ENCODE data around the gene LSAMP. TPM values are rescaled to one million over a fixed set of nuclear protein-coding genes. Genes with fewer than 3 reads are reported as not detected.

The LSAMP gene
- total RNA-seq, 2 experiments from 2014 or later = not detected

- no peak for DNase-seq
- H3K27ac Mint-ChIP-seq = no peak overlapping the region
- H3K36me3 Mint-ChIP-seq (ENCODE audit: low read depth) = no peaks in the 10 kb centered on the region
- CTCF ChIA-PET = no interaction called here
- intact Hi-C loops (cut with micrococcal nuclease) = no loop called here
- H3K27me3 Mint-ChIP-seq (ENCODE audit: low read depth) = no peaks in the 10 kb centered on the region
- H3K4me1 Mint-ChIP-seq (ENCODE audit: low read depth) = no peaks in the 10 kb centered on the region
- peaks cover 2% of the 10 kb centered on the region for H3K9me3 Mint-ChIP-seq
- H3K4me3 Mint-ChIP-seq = no peak overlapping the region
These were observed 392.3 kb downstream of the LSAMP start for GRCh38 chr3:116053017-116053416.

GRCh38 chr3:116052602-116053001 is 392.7 kb downstream of the LSAMP start:
- H3K27me3 Mint-ChIP-seq (ENCODE audit: low read depth) = no peaks in the 10 kb centered on the region
- intact Hi-C loops (cut with micrococcal nuclease) = no loop called here
- H3K36me3 Mint-ChIP-seq (ENCODE audit: low read depth) = no peaks in the 10 kb centered on the region
- CTCF ChIA-PET = no interaction called here
- no peak overlapping the region for H3K4me3 Mint-ChIP-seq
- DNase-seq = no peak
- H3K9me3 Mint-ChIP-seq = peaks cover 2% of the 10 kb centered on the region
- no peak overlapping the region for H3K27ac Mint-ChIP-seq
- H3K4me1 Mint-ChIP-seq (ENCODE audit: low read depth) = no peaks in the 10 kb centered on the region

DNA sequence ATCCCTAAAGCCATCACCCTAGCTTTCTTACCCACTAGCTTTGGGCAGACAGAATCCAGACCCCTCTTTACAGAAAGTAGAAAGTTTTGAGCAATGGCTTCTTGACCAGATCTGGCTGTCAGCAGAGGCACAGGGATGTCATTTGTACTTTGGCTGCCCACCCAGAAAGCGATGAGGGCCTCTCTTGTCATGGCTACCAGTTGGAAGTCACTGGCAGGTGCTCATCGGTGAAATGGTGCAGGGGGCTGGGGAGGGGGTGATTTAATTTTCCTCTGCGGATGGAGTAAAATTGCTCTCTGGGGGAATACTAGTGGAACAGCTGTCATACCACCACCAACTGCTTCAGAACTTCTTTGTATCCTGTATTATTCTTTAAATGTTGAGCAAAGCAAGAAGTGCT is 393.7 kb downstream of the LSAMP start:
- peaks cover 2% of the 10 kb centered on the region for H3K9me3 Mint-ChIP-seq
- no peaks in the 10 kb centered on the region for H3K36me3 Mint-ChIP-seq (ENCODE audit: low read depth)
- CTCF ChIA-PET = no interaction called here
- intact Hi-C loops (cut with micrococcal nuclease) = no loop called here
- DNase-seq = no peak
- H3K4me3 Mint-ChIP-seq = no peak overlapping the region
- no peaks in the 10 kb centered on the region for H3K27me3 Mint-ChIP-seq (ENCODE audit: low read depth)
- H3K4me1 Mint-ChIP-seq (ENCODE audit: low read depth) = no peaks in the 10 kb centered on the region
- H3K27ac Mint-ChIP-seq = no peak overlapping the region

DNA sequence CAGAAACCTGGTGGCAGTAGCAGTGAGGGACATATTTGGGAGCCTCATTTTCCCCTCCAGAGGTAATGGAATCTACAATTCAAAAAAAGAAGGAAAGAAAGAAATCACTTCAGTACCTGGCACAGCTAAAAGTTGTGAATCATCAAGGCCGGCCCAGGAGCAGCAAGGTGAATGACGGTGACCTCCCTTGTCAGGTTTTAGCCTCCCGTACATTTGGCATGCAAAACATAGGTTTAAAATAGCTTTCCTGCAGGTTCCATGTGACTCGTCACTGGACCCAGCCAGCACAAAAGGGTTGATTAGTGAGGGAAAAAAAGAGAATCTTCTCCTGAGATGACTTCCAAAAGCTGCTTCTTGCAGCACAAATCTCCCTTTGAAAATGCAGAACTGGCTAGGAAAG is 394.2 kb downstream of the LSAMP start:
- Mint-ChIP-seq H3K4me1 (ENCODE audit: low read depth) (no peaks in the 10 kb centered on the region), H3K27me3 (ENCODE audit: low read depth) (no peaks in the 10 kb centered on the region), H3K4me3 (no peak overlapping the region), H3K27ac (no peak overlapping the region), H3K36me3 (ENCODE audit: low read depth) (no peaks in the 10 kb centered on the region), H3K9me3 (peaks cover 2% of the 10 kb centered on the region)
- CTCF ChIA-PET = no interaction called here
- no peak for DNase-seq
- intact Hi-C loops (cut with micrococcal nuclease) = no loop called here

- intact Hi-C loops (cut with micrococcal nuclease) = no loop called here
- Mint-ChIP-seq H3K4me3 (no peak overlapping the region), H3K27me3 (ENCODE audit: low read depth) (no peaks in the 10 kb centered on the region), H3K27ac (no peak overlapping the region), H3K36me3 (ENCODE audit: low read depth) (no peaks in the 10 kb centered on the region), H3K9me3 (peaks cover 2% of the 10 kb centered on the region), H3K4me1 (ENCODE audit: low read depth) (no peaks in the 10 kb centered on the region)
- CTCF ChIA-PET = no interaction called here
- no peak for DNase-seq
These were observed 394.9 kb downstream of the LSAMP start for GRCh38 chr3:116050311-116050915.

DNA sequence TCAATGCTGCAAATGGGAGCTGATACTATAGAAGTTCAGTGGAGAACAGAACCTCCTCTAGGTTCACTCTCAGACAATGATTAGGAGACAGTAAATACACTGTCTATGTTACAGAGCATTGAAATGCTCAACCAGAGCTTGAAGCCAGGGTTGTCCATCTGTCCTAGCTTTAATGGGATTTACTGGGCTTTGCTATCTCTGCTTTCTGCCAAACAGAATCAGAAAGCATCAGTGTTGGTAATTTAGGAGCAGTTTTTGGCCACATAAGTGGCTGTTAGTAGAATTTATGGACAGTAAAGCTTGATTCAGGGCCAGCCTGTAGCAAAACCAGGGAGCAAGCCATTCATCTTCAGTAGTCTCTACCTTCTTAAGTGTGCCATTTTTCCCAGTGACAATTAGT is 396.3 kb downstream of the LSAMP start:
- Mint-ChIP-seq H3K4me1 (ENCODE audit: low read depth) (no peaks in the 10 kb centered on the region), H3K27me3 (ENCODE audit: low read depth) (no peaks in the 10 kb centered on the region)
- intact Hi-C loops (cut with micrococcal nuclease) = no loop called here

DNA sequence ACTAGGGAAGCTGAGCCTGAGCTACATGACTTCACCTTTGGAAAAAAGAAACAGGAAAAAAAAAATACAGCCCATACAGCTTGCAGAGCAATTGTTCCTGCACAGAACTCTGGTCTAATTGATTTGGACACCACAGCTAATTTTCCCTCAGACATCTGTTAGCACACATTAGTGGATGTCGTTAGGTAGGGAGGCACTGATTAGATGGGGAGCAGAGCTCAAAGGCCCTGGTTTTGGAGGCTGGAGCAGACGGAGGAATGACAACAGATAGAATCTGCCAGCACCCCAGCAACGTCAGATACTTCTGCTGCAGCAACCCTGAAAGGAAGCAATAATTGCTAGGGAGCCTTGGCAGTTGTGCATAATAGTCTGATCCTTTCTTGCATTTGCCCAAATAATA is 398.9 kb downstream of the LSAMP start:
- Mint-ChIP-seq H3K27me3 (ENCODE audit: low read depth) (no peaks in the 10 kb centered on the region), H3K4me3 (no peak overlapping the region), H3K9me3 (no peaks in the 10 kb centered on the region), H3K36me3 (ENCODE audit: low read depth) (no peaks in the 10 kb centered on the region), H3K4me1 (ENCODE audit: low read depth) (no peaks in the 10 kb centered on the region), H3K27ac (no peak overlapping the region)
- CTCF ChIA-PET = no interaction called here
- intact Hi-C loops (cut with micrococcal nuclease) = no loop called here
- DNase-seq = no peak

More for the DNA sequence above, 396.3 kb downstream of the LSAMP start:
- Mint-ChIP-seq H3K27ac (no peak overlapping the region), H3K9me3 (peaks cover 2% of the 10 kb centered on the region), H3K4me3 (no peak overlapping the region), H3K36me3 (ENCODE audit: low read depth) (no peaks in the 10 kb centered on the region)
- DNase-seq = no peak
- CTCF ChIA-PET = no interaction called here

DNA sequence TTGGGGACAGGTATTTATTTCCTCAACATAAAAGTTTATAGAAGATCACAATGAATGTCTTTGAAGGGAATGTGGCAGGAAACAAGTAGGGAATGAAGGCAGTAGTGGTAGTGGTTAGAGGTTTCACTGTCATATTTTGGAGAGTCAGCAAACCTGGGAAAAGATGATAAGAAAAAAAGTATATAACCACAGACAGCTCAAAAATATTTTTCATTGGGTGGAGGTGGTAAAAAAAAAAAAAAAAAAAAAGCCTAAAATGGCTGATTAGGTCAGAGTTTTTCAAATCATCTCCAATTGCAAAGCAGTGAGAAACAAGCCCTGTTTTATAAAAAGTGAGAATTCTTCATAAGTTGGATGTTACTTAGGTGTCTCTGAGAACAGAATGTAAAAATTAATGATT is 400.0 kb downstream of the LSAMP start:
- Mint-ChIP-seq H3K27me3 (ENCODE audit: low read depth) (no peaks in the 10 kb centered on the region), H3K9me3 (no peaks in the 10 kb centered on the region), H3K4me3 (no peak overlapping the region), H3K36me3 (ENCODE audit: low read depth) (no peaks in the 10 kb centered on the region), H3K27ac (no peak overlapping the region), H3K4me1 (ENCODE audit: low read depth) (no peaks in the 10 kb centered on the region)
- no peak for DNase-seq
- intact Hi-C loops (cut with micrococcal nuclease) = no loop called here
- CTCF ChIA-PET = no interaction called here

GRCh38 chr3:116040152-116040551 is 405.1 kb downstream of the LSAMP start:
- Mint-ChIP-seq H3K4me3 (no peak overlapping the region), H3K9me3 (no peaks in the 10 kb centered on the region), H3K36me3 (ENCODE audit: low read depth) (no peaks in the 10 kb centered on the region), H3K27ac (no peak overlapping the region), H3K27me3 (ENCODE audit: low read depth) (no peaks in the 10 kb centered on the region), H3K4me1 (ENCODE audit: low read depth) (no peaks in the 10 kb centered on the region)
- intact Hi-C loops (cut with micrococcal nuclease) = no loop called here
- CTCF ChIA-PET = no interaction called here
- no peak for DNase-seq

DNA sequence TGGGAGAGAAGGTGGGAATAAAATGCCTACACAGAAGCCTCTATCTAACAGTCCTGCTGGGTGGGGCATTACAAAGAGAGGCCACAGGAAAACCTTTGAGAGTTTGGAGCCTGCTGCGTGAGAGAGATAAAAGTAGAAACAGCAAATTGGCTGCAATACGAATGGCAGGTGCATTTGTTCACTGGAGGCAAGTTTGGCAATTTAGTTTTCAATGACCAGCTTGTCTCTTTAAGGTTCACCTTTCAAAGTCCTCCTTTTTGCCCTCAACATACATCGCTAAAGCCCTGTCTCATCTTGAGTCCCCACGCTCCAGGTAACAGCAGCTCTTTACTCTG is 405.7 kb downstream of the LSAMP start:
- CTCF ChIA-PET = no interaction called here
- no peak overlapping the region for H3K27ac Mint-ChIP-seq
- no peaks in the 10 kb centered on the region for H3K36me3 Mint-ChIP-seq (ENCODE audit: low read depth)
- no peaks in the 10 kb centered on the region for H3K4me1 Mint-ChIP-seq (ENCODE audit: low read depth)
- no peak for DNase-seq
- intact Hi-C loops (cut with micrococcal nuclease) = no loop called here
- H3K4me3 Mint-ChIP-seq = no peak overlapping the region
- H3K27me3 Mint-ChIP-seq (ENCODE audit: low read depth) = no peaks in the 10 kb centered on the region
- H3K9me3 Mint-ChIP-seq = no peaks in the 10 kb centered on the region

GRCh38 chr3:116038968-116039650 is 406.2 kb downstream of the LSAMP start:
- intact Hi-C loops (cut with micrococcal nuclease) = no loop called here

GRCh38 chr3:116037954-116038911 is 407.1 kb downstream of the LSAMP start:
- H3K27ac Mint-ChIP-seq = no peak overlapping the region
- H3K27me3 Mint-ChIP-seq (ENCODE audit: low read depth) = no peaks in the 10 kb centered on the region
- DNase-seq = no peak
- H3K9me3 Mint-ChIP-seq = no peaks in the 10 kb centered on the region
- no peak overlapping the region for H3K4me3 Mint-ChIP-seq
- H3K4me1 Mint-ChIP-seq (ENCODE audit: low read depth) = no peaks in the 10 kb centered on the region
- intact Hi-C loops (cut with micrococcal nuclease) = no loop called here
- no peaks in the 10 kb centered on the region for H3K36me3 Mint-ChIP-seq (ENCODE audit: low read depth)
- CTCF ChIA-PET = no interaction called here

More at GRCh38 chr3:116038968-116039650, 406.2 kb downstream of the LSAMP start:
- Mint-ChIP-seq H3K36me3 (ENCODE audit: low read depth) (no peaks in the 10 kb centered on the region), H3K9me3 (no peaks in the 10 kb centered on the region), H3K4me1 (ENCODE audit: low read depth) (no peaks in the 10 kb centered on the region), H3K4me3 (no peak overlapping the region), H3K27me3 (ENCODE audit: low read depth) (no peaks in the 10 kb centered on the region), H3K27ac (no peak overlapping the region)
- DNase-seq = no peak
- CTCF ChIA-PET = no interaction called here

DNA sequence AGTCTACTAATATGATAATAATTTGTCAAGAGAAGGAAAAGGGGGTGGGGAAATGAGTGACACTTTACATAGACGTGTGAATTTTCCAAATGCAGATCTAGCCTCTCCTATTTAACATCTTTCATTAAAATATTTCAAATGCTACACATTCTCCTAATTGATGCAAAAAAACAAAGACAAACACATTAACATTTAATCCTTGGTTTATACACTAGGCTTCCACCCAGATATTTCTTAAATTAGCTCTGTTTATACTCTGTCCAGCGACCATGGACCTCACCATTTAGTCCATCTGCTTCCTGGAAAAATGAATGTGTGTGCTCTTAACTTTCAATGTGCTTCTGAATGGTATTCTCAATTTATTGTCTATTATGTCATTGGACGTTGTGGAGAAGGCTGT is 409.9 kb downstream of the LSAMP start:
- H3K36me3 Mint-ChIP-seq (ENCODE audit: low read depth) = no peaks in the 10 kb centered on the region
- DNase-seq = no peak
- H3K27ac Mint-ChIP-seq = no peak overlapping the region
- intact Hi-C loops (cut with micrococcal nuclease) = no loop called here
- no peaks in the 10 kb centered on the region for H3K4me1 Mint-ChIP-seq (ENCODE audit: low read depth)
- no peak overlapping the region for H3K4me3 Mint-ChIP-seq
- no peaks in the 10 kb centered on the region for H3K27me3 Mint-ChIP-seq (ENCODE audit: low read depth)
- H3K9me3 Mint-ChIP-seq = no peaks in the 10 kb centered on the region
- CTCF ChIA-PET = no interaction called here

Measured in activated naive CD4-positive, alpha-beta T cell treated with anti-CD3 and anti-CD28 coated beads for 36 hours (primary cell).